HL-60 (cell line): ENCODE measurements around the gene PROK2.

Source experiments
- DNase-seq, 2 experiments: peaks; one replicate each; pipeline ENCODE4 v3.0.0-alpha.2; 2010 to 2020; ENCODE audit warnings: low read depth in 1 of 2, low spot score in 1 of 2
- H3K27ac ChIP-seq: fragments of 250-450 bp; sonication (Bioruptor Pico); replicated peaks from 2 replicates; pipeline ENCODE4 v1.5.1; 2020; ENCODE audit warnings: mild to moderate bottlenecking, moderate library complexity
- H3K27me3 ChIP-seq: fragments of 250-450 bp; sonication (Bioruptor Pico); 2 replicates; pipeline ENCODE4 v1.5.1; 2021; ENCODE audit warnings: mild to moderate bottlenecking, moderate library complexity; ENCODE audit not compliant: insufficient read depth, poor library complexity, severe bottlenecking
- H3K4me3 ChIP-seq: replicated peaks from 2 replicates; pipeline ENCODE4 v1.5.1; 2011; ENCODE audit warnings: mild to moderate bottlenecking, control low read depth, low read length; ENCODE audit not compliant: insufficient read depth
- CTCF ChIP-seq: IDR thresholded peaks from one replicate; pipeline ENCODE4 v1.5.1; 2011; ENCODE audit warnings: low read length, control low read depth, inconsistent platforms; ENCODE audit not compliant: insufficient read depth
- GABPA ChIP-seq: IDR thresholded peaks from 2 replicates; pipeline ENCODE4 v1.6.1; 2012; ENCODE audit warnings: low read depth
- POLR2AphosphoS5 ChIP-seq: IDR thresholded peaks from 2 replicates; pipeline ENCODE4 v1.6.1; 2012; ENCODE audit warnings: low read depth
- REST ChIP-seq: IDR thresholded peaks from 2 replicates; pipeline ENCODE4 v1.6.1; 2012; ENCODE audit warnings: low read depth; ENCODE audit not compliant: insufficient replicate concordance
- SPI1 ChIP-seq: IDR thresholded peaks from 2 replicates; pipeline ENCODE4 v1.6.1; 2012; ENCODE audit warnings: low read depth, mild to moderate bottlenecking, borderline replicate concordance
- long read RNA-seq: library from polyadenylated mRNA; unstranded; transcript quantifications from one replicate; pipeline ENCODE4 v2.0.0, GENCODE V29; 2020

The PROK2 gene
- long read RNA-seq, transcript PROK2-202 (3 exons, 1,549 nt), result major isoform, 9 of 17 reads
- long read RNA-seq, partial matches to known transcripts, result 3 of 17 reads
- long read RNA-seq, other reads (novel, unspliced or antisense), result 2 of 17 reads

GRCh38 chr3:71784914-71785531 lies at the start of gene PROK2:
Gene PROK2, minus strand, starts transcription at chr3:71785148. Its CDS starts 96 bp downstream, at chr3:71785052.
- peak within 1 kb of the TSS; percentile 77 for H3K4me3 ChIP-seq
- peak within 1 kb of the TSS; percentile 85 for H3K27ac ChIP-seq
- H3K27me3 ChIP-seq, result no peaks in the 10 kb centered on the region
- peak; percentile 56; the same call in 1 of the 2 replicates for TF ChIP-seq POLR2AphosphoS5
- TF ChIP-seq REST, result no peak
- no peak for TF ChIP-seq CTCF
- no peak for TF ChIP-seq GABPA
- no peak for TF ChIP-seq SPI1
- DNase-seq, result peak in 1 of 2 experiments; percentile 76

GRCh38 chr3:71831599-71831998 lies 46.7 kb upstream of the PROK2 start:
- no peak overlapping the region for H3K27ac ChIP-seq
- no peak overlapping the region for H3K4me3 ChIP-seq
- H3K27me3 ChIP-seq, result no peaks in the 10 kb centered on the region
- TF ChIP-seq CTCF (no peak), POLR2AphosphoS5 (no peak), REST (no peak), GABPA (no peak), SPI1 (no peak)
- peak in 1 of 2 experiments; percentile 37 for DNase-seq

GRCh38 chr3:71825551-71826283 lies 40.8 kb upstream of the PROK2 start:
- Histone ChIP-seq H3K27ac (no peak overlapping the region), H3K27me3 (no peaks in the 10 kb centered on the region), H3K4me3 (no peak overlapping the region)
- TF ChIP-seq GABPA (no peak), SPI1 (no peak), REST (no peak), POLR2AphosphoS5 (no peak), CTCF (no peak)
- DNase-seq, result no peak
